ENCODE results near the gene EXO1. TPM values are rescaled to one million over a fixed set of nuclear protein-coding genes. Genes with fewer than 3 reads are reported as not detected.

The EXO1 gene
- total RNA-seq, 1 experiment from 2014 or later = 36.3 TPM

DNA sequence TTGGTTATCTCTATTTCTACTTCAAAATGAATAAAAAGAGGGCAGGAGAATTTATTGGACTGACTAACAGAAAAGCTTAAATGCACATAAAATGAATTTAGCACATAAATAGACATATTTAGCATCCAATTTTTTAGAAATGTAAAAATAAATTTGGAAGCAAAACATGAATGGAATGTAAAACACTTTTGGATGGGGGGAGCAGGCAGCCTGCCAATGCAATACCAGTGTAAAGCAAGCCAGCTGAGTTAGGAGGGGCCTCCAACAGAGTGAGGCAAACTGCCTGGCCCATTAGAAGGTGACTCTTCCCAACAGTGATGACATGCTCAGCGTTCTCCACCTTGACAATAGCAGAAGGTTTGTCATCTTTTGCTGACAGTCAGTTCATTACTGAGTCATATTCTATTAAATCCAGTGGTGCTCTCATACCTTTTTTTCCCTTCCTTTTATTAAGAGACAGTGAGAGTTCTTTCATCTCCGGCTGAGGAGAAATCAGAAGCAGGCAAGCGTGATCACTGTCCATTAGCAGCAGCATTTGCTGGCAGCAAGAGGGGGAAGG is 19.5 kb upstream of the EXO1 start:
- no TSS peak for BruUV-seq (replicated peaks)
- DNase-seq = no peak
- TF ChIP-seq, protein P1, sequence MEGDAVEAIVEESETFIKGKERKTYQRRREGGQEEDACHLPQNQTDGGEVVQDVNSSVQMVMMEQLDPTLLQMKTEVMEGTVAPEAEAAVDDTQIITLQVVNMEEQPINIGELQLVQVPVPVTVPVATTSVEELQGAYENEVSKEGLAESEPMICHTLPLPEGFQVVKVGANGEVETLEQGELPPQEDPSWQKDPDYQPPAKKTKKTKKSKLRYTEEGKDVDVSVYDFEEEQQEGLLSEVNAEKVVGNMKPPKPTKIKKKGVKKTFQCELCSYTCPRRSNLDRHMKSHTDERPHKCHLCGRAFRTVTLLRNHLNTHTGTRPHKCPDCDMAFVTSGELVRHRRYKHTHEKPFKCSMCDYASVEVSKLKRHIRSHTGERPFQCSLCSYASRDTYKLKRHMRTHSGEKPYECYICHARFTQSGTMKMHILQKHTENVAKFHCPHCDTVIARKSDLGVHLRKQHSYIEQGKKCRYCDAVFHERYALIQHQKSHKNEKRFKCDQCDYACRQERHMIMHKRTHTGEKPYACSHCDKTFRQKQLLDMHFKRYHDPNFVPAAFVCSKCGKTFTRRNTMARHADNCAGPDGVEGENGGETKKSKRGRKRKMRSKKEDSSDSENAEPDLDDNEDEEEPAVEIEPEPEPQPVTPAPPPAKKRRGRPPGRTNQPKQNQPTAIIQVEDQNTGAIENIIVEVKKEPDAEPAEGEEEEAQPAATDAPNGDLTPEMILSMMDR (IDR thresholded peaks at IDR 0.05; ENCODE audit: unreplicated experiment) = no peak
- H3K36me3 Mint-ChIP-seq (ENCODE audit: insufficient read depth, unreplicated experiment) = no peaks in the 10 kb centered on the region
- CTCF ChIA-PET = interaction anchor here (0.6 kb wide), 1 partner anchor 13 kb away, joined by 3 read pairs; no protein-coding TSS in a partner anchor
- no peaks in the 10 kb centered on the region for H3K27me3 Mint-ChIP-seq (ENCODE audit: unreplicated experiment)
- no peak overlapping the region for H3K27ac Mint-ChIP-seq (ENCODE audit: unreplicated experiment)
- intact Hi-C loops (cut with micrococcal nuclease; ENCODE audit: unreplicated experiment) = no loop called here
- no peak overlapping the region for H3K4me3 Mint-ChIP-seq (ENCODE audit: low read depth, unreplicated experiment)
- no peaks in the 10 kb centered on the region for H3K4me1 Mint-ChIP-seq (ENCODE audit: low read depth, unreplicated experiment)
- H3K9me3 Mint-ChIP-seq (ENCODE audit: low read depth, unreplicated experiment) = no peaks in the 10 kb centered on the region

DNA sequence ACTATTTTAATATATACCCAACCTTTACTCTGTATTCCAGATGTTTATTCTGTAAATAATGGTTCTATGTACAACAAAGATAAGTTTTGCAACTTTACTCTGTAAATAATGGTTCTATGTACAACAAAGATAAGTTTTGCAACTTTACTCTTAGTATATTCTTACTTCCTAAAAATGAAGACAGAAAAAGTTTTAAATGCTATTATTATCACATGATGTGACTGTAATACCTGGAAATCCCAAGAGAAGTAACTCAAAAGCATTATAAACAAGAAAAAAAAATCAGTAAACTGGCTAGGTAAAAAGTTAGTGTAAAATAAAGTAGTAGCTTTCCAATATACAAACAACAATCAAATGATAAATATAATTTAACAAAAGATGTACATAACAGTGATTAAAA is 18.5 kb upstream of the EXO1 start:
- DNase-seq = no peak
- no peaks in the 10 kb centered on the region for H3K9me3 Mint-ChIP-seq (ENCODE audit: low read depth, unreplicated experiment)
- TF ChIP-seq, protein P1 (IDR thresholded peaks at IDR 0.05; ENCODE audit: unreplicated experiment) = no peak
- H3K4me1 Mint-ChIP-seq (ENCODE audit: low read depth, unreplicated experiment) = no peaks in the 10 kb centered on the region
- H3K36me3 Mint-ChIP-seq (ENCODE audit: insufficient read depth, unreplicated experiment) = no peaks in the 10 kb centered on the region
- intact Hi-C loops (cut with micrococcal nuclease; ENCODE audit: unreplicated experiment) = no loop called here
- CTCF ChIA-PET = no interaction called here
- H3K4me3 Mint-ChIP-seq (ENCODE audit: low read depth, unreplicated experiment) = no peak overlapping the region
- no peak overlapping the region for H3K27ac Mint-ChIP-seq (ENCODE audit: unreplicated experiment)
- no TSS peak for BruUV-seq (replicated peaks)
- no peaks in the 10 kb centered on the region for H3K27me3 Mint-ChIP-seq (ENCODE audit: unreplicated experiment)

DNA sequence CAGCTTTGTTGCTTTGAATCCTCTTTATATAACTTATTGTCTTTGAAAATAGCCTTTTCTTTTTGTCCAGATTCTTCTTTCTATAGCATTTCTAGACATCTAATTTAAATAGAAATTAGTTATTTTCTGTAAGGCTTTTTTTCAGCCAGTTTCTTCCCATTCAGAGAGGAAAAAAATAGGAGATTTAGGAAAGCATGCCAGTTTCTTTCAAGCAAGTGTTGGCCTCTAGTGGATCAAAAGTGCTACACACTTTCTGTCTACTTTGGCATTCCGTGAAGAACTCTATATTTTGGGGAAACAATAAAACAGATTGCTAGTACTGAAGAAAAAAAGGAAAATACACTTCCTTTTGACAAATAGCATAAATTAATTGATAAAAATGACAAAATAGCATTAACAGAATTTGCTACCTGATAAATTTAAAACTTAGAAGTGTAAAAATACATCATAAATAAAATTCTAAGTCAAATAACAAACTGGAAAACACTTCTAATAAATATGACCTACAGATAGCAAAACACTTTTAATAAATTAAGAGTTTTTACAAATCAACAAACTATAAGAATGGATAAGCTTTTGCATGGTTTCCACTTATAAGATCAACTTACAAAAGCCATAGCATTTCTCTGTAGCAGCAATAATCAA is 13.1 kb upstream of the EXO1 start:
- H3K27ac Mint-ChIP-seq (ENCODE audit: unreplicated experiment) = no peak overlapping the region
- H3K4me3 Mint-ChIP-seq (ENCODE audit: low read depth, unreplicated experiment) = no peak overlapping the region
- H3K9me3 Mint-ChIP-seq (ENCODE audit: low read depth, unreplicated experiment) = no peaks in the 10 kb centered on the region
- no peaks in the 10 kb centered on the region for H3K36me3 Mint-ChIP-seq (ENCODE audit: insufficient read depth, unreplicated experiment)
- peaks cover 8% of the 10 kb centered on the region for H3K4me1 Mint-ChIP-seq (ENCODE audit: low read depth, unreplicated experiment)
- TF ChIP-seq, protein P1 (IDR thresholded peaks at IDR 0.05; ENCODE audit: unreplicated experiment) = peak; percentile 37
- peak; percentile 16 for DNase-seq
- no peaks in the 10 kb centered on the region for H3K27me3 Mint-ChIP-seq (ENCODE audit: unreplicated experiment)
- BruUV-seq (replicated peaks) = no TSS peak
- intact Hi-C loops (cut with micrococcal nuclease; ENCODE audit: unreplicated experiment) = loop anchor here (1.0 to 10.0 kb wide), 4 partner anchors 130 to 304 kb away; no protein-coding TSS in a partner anchor
- CTCF ChIA-PET = interaction anchor here (0.9 to 1.0 kb wide), 2 partner anchors 223 to 224 kb away, joined by 3 read pairs; no protein-coding TSS in a partner anchor

DNA sequence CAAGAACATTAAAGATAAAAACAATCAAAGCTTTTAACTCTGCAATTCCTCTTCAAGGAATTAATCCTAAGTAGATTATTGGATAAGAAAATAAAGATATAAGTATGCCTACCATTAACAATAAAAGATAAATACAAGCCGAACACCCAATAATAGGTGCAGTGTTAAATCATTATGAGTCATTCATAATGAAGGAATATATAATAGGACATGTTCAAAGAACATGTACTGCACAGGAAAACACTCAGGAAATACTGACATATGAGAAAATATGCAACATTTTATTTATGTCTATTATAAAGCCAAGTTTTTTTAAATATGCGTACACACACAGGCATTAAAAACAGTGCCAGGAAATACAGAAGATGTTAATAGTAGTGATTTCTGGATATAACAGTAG is 11.1 kb upstream of the EXO1 start:
- TF ChIP-seq, protein P1 (IDR thresholded peaks at IDR 0.05; ENCODE audit: unreplicated experiment) = no peak
- no TSS peak for BruUV-seq (replicated peaks)
- H3K9me3 Mint-ChIP-seq (ENCODE audit: low read depth, unreplicated experiment) = no peaks in the 10 kb centered on the region
- no peak overlapping the region for H3K4me3 Mint-ChIP-seq (ENCODE audit: low read depth, unreplicated experiment)
- intact Hi-C loops (cut with micrococcal nuclease; ENCODE audit: unreplicated experiment) = loop anchor here (5.0 to 10.0 kb wide), 2 partner anchors 132 to 210 kb away; no protein-coding TSS in a partner anchor
- H3K4me1 Mint-ChIP-seq (ENCODE audit: low read depth, unreplicated experiment) = peaks cover 16% of the 10 kb centered on the region
- no peaks in the 10 kb centered on the region for H3K27me3 Mint-ChIP-seq (ENCODE audit: unreplicated experiment)
- no peak overlapping the region for H3K27ac Mint-ChIP-seq (ENCODE audit: unreplicated experiment)
- CTCF ChIA-PET = no interaction called here
- no peak for DNase-seq
- H3K36me3 Mint-ChIP-seq (ENCODE audit: insufficient read depth, unreplicated experiment) = no peaks in the 10 kb centered on the region
